ENCODE data around the gene NFIX. TPM values are rescaled to one million over a fixed set of nuclear protein-coding genes. Genes with fewer than 3 reads are reported as not detected.

The NFIX gene
- total and polyA plus RNA-seq, 2 of the 13 experiments (the other 11 are each of a cell fraction or from before 2014, with no cell fraction given), result 3.4 to 5.4 TPM

GRCh38 chr19:13031917-13032623, 36.8 kb downstream of the NFIX start:
- FAIRE-seq (peak; percentile 37), ATAC-seq (peak; percentile 66), DNase-seq (ENCODE audit: low spot score) (peak; percentile 87)
- no peaks in the 10 kb centered on the region for H3K9me3 ChIP-seq (ENCODE audit: low read length)
- peaks cover 88% of the 10 kb centered on the region for H3K4me1 ChIP-seq (ENCODE audit: insufficient read depth, low read length)
- POLR2A ChIA-PET, result interaction anchor here (0.6 to 6.5 kb wide), 19 partner anchors 9 to 254 kb away, joined by 3 to 128 read pairs (median 4); partner anchors contain the start of gene NACC1
- H2AFZ ChIP-seq (ENCODE audit: low read length), result no peak overlapping the region
- peak overlapping the region; percentile 68 for H3K4me2 ChIP-seq (ENCODE audit: low read depth, low read length)
- H4K20me1 ChIP-seq (ENCODE audit: insufficient read depth, low read length), result no peaks in the 10 kb centered on the region
- H3K79me2 ChIP-seq (ENCODE audit: insufficient read depth, low read length), result peaks cover 43% of the 10 kb centered on the region
- BruUV-seq (replicated peaks), result TSS peak; percentile 41
- intact Hi-C loops (cut with micrococcal nuclease; ENCODE audit: unreplicated experiment) (loop anchor here (2.0 kb wide), 2 partner anchors 29 to 47 kb away; no protein-coding TSS in a partner anchor), in situ Hi-C loops (cut with HindIII; ENCODE audit: extremely low pct_ligation_motif_present, low pct_unique_long_range_greater_than_20kb) (loop anchor here (5.0 kb wide), 1 partner anchor 60 kb away; no protein-coding TSS in a partner anchor)
- peaks cover 1 to 40% of the 10 kb centered on the region in 2 experiments; a peak in 3 of 5 replicates for H3K36me3 ChIP-seq (replicated peaks in 1 of 2; ENCODE audit: control insufficient read depth in 1 of 2, insufficient read depth in 2 of 2, low read length in 2 of 2)
- 4% methylated on average over 12 of the region's 12 CpGs for WGBS (ENCODE audit: low lambda C conversion rate)
- H3K27ac ChIP-seq (ENCODE audit: extremely low read length, insufficient read depth, low read length), result peak overlapping the region; percentile 80
- CTCF ChIA-PET (ENCODE audit: low intra/inter-chr PET ratio, low total read pairs), result interaction anchor here (0.7 to 4.9 kb wide), 3 partner anchors 29 to 53 kb away, joined by 3 to 42 read pairs (median 3); no protein-coding TSS in a partner anchor
- peak overlapping the region; percentile 62 for H3K9ac ChIP-seq (ENCODE audit: insufficient read depth, low read depth, low read length)
- H3K4me3 ChIP-seq (replicated peaks in 1 of 3; ENCODE audit: insufficient read depth in 1 of 3, low read depth in 2 of 3, low read length in 3 of 3), result peak overlapping the region in 1 of 3 experiments; percentile 30; a peak in 3 of 6 replicates
- no peaks in the 10 kb centered on the region for H3K27me3 ChIP-seq (ENCODE audit: control insufficient read depth in 1 of 2, insufficient read depth in 2 of 2, low read length in 2 of 2)
- TF ChIP-seq GATAD1 (CRISPR knock-in tag; IDR thresholded peaks at IDR 0.05) (0 out of 2 replicates have a peak, but pooled peaks have one; percentile 25), POLR2A (IDR thresholded peaks at IDR 0.05; ENCODE audit: insufficient read depth in 1 of 2, low read depth in 2 of 2, low read length in 2 of 2) (no peak), ZNF746 (CRISPR knock-in tag; IDR thresholded peaks at IDR 0.05) (0 out of 2 replicates have a peak, but pooled peaks have one; percentile 6), PITX1 (CRISPR knock-in tag; IDR thresholded peaks at IDR 0.05) (0 out of 2 replicates have a peak, but pooled peaks have one; percentile 7), SUZ12 (IDR thresholded peaks at IDR 0.05; ENCODE audit: low read depth, low read length) (no peak), SNAPC2 (CRISPR knock-in tag; IDR thresholded peaks at IDR 0.05) (no peak), ZNF354B (CRISPR knock-in tag; IDR thresholded peaks at IDR 0.05) (no peak), FOXA1 (IDR thresholded peaks at IDR 0.05) (no peak), FOXA1 (CRISPR knock-in tag; IDR thresholded peaks at IDR 0.05) (no peak), FOXK2 (IDR thresholded peaks at IDR 0.05) (no peak)
- TF ChIP-seq, protein P1, sequence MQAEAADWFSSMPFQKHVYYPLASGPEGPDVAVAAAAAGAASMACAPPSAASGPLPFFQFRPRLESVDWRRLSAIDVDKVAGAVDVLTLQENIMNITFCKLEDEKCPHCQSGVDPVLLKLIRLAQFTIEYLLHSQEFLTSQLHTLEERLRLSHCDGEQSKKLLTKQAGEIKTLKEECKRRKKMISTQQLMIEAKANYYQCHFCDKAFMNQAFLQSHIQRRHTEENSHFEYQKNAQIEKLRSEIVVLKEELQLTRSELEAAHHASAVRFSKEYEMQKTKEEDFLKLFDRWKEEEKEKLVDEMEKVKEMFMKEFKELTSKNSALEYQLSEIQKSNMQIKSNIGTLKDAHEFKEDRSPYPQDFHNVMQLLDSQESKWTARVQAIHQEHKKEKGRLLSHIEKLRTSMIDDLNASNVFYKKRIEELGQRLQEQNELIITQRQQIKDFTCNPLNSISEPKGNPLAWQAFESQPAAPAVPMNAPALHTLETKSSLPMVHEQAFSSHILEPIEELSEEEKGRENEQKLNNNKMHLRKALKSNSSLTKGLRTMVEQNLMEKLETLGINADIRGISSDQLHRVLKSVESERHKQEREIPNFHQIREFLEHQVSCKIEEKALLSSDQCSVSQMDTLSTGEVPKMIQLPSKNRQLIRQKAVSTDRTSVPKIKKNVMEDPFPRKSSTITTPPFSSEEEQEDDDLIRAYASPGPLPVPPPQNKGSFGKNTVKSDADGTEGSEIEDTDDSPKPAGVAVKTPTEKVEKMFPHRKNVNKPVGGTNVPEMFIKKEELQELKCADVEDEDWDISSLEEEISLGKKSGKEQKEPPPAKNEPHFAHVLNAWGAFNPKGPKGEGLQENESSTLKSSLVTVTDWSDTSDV (CRISPR knock-in tag; IDR thresholded peaks at IDR 0.05), result no peak
- TF ChIP-seq, protein P2, sequence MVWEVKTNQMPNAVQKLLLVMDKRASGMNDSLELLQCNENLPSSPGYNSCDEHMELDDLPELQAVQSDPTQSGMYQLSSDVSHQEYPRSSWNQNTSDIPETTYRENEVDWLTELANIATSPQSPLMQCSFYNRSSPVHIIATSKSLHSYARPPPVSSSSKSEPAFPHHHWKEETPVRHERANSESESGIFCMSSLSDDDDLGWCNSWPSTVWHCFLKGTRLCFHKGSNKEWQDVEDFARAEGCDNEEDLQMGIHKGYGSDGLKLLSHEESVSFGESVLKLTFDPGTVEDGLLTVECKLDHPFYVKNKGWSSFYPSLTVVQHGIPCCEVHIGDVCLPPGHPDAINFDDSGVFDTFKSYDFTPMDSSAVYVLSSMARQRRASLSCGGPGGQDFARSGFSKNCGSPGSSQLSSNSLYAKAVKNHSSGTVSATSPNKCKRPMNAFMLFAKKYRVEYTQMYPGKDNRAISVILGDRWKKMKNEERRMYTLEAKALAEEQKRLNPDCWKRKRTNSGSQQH (CRISPR knock-in tag; IDR thresholded peaks at IDR 0.05; ENCODE audit: low read depth), result no peak
- TF ChIP-seq, protein P3, sequence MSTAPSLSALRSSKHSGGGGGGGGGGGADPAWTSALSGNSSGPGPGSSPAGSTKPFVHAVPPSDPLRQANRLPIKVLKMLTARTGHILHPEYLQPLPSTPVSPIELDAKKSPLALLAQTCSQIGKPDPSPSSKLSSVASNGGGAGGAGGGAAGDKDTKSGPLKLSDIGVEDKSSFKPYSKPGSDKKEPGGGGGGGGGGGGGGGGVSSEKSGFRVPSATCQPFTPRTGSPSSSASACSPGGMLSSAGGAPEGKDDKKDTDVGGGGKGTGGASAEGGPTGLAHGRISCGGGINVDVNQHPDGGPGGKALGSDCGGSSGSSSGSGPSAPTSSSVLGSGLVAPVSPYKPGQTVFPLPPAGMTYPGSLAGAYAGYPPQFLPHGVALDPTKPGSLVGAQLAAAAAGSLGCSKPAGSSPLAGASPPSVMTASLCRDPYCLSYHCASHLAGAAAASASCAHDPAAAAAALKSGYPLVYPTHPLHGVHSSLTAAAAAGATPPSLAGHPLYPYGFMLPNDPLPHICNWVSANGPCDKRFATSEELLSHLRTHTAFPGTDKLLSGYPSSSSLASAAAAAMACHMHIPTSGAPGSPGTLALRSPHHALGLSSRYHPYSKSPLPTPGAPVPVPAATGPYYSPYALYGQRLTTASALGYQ (CRISPR knock-in tag; IDR thresholded peaks at IDR 0.05), result no peak
- TF ChIP-seq, protein P4, sequence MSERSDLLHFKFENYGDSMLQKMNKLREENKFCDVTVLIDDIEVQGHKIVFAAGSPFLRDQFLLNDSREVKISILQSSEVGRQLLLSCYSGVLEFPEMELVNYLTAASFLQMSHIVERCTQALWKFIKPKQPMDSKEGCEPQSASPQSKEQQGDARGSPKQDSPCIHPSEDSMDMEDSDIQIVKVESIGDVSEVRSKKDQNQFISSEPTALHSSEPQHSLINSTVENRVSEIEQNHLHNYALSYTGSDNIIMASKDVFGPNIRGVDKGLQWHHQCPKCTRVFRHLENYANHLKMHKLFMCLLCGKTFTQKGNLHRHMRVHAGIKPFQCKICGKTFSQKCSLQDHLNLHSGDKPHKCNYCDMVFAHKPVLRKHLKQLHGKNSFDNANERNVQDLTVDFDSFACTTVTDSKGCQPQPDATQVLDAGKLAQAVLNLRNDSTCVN (CRISPR knock-in tag; IDR thresholded peaks at IDR 0.05; ENCODE audit: borderline replicate concordance), result peak; percentile 25; the same call in 1 of the 2 replicates
- TF ChIP-seq, protein P5, sequence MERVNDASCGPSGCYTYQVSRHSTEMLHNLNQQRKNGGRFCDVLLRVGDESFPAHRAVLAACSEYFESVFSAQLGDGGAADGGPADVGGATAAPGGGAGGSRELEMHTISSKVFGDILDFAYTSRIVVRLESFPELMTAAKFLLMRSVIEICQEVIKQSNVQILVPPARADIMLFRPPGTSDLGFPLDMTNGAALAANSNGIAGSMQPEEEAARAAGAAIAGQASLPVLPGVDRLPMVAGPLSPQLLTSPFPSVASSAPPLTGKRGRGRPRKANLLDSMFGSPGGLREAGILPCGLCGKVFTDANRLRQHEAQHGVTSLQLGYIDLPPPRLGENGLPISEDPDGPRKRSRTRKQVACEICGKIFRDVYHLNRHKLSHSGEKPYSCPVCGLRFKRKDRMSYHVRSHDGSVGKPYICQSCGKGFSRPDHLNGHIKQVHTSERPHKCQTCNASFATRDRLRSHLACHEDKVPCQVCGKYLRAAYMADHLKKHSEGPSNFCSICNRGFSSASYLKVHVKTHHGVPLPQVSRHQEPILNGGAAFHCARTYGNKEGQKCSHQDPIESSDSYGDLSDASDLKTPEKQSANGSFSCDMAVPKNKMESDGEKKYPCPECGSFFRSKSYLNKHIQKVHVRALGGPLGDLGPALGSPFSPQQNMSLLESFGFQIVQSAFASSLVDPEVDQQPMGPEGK (CRISPR knock-in tag; IDR thresholded peaks at IDR 0.05), result peak; percentile 9; the same call in 1 of the 2 replicates
